ENCODE data around the gene C22orf15. TPM values are rescaled to one million over a fixed set of nuclear protein-coding genes. Genes with fewer than 3 reads are reported as not detected.

The C22orf15 gene
- total and polyA plus RNA-seq, 2 experiments from 2014 or later: 0.37 TPM; not detected in 1

DNA sequence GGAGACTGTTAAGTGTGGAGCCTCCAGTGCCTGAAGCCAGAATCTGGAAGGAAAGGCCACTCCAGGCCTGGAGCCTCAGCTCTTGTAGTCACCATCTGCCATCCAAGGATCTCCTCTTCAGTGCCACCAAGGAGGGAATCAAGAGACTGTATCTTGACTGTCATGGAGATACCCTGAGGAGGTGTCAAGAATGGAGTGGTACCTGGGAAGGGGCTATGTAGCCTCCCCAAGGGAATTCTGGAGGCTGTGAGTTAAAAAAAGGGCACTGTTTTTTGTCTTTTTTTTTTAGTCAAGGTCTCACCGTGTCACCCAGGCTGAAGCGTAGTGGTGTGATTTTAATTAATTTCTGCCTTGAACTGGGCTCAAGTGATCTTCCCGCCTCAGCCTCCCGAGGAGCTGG is 3.2 kb upstream of the C22orf15 start:
- H3K9me3 ChIP-seq (ENCODE audit: low read depth): no peaks in the 10 kb centered on the region
- no peak overlapping the region for H3K4me3 ChIP-seq
- no peak for DNase-seq (ENCODE audit: low spot score)
- H3K4me1 ChIP-seq (ENCODE audit: insufficient read depth): peaks cover 6% of the 10 kb centered on the region
- no peaks in the 10 kb centered on the region for H3K9me2 ChIP-seq (replicated peaks; ENCODE audit: insufficient read depth)
- H3K36me3 ChIP-seq (replicated peaks; ENCODE audit: insufficient read depth, low read depth): no peaks in the 10 kb centered on the region
- H3K27me3 ChIP-seq: no peaks in the 10 kb centered on the region
- H4K20me1 ChIP-seq (ENCODE audit: insufficient read depth, poor library complexity, severe bottlenecking): no peaks in the 10 kb centered on the region
- H2AFZ ChIP-seq: no peak overlapping the region
- TF ChIP-seq, protein P1, sequence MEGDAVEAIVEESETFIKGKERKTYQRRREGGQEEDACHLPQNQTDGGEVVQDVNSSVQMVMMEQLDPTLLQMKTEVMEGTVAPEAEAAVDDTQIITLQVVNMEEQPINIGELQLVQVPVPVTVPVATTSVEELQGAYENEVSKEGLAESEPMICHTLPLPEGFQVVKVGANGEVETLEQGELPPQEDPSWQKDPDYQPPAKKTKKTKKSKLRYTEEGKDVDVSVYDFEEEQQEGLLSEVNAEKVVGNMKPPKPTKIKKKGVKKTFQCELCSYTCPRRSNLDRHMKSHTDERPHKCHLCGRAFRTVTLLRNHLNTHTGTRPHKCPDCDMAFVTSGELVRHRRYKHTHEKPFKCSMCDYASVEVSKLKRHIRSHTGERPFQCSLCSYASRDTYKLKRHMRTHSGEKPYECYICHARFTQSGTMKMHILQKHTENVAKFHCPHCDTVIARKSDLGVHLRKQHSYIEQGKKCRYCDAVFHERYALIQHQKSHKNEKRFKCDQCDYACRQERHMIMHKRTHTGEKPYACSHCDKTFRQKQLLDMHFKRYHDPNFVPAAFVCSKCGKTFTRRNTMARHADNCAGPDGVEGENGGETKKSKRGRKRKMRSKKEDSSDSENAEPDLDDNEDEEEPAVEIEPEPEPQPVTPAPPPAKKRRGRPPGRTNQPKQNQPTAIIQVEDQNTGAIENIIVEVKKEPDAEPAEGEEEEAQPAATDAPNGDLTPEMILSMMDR (IDR thresholded peaks at IDR 0.05; ENCODE audit: poor library complexity): no peak
- TF ChIP-seq EZH2 (IDR thresholded peaks at IDR 0.05; ENCODE audit: borderline replicate concordance) (no peak), EZH2phosphoT487 (IDR thresholded peaks at IDR 0.05; ENCODE audit: low read depth, severe bottlenecking, unreplicated experiment) (no peak)
- no peaks in the 10 kb centered on the region for H3K79me2 ChIP-seq
- H3K4me2 ChIP-seq: no peak overlapping the region
- 87% methylated on average over 4 of the region's 4 CpGs for WGBS (ENCODE audit: low lambda C conversion rate, missing lambda C conversion rate)
- no peak overlapping the region for H3K27ac ChIP-seq

DNA sequence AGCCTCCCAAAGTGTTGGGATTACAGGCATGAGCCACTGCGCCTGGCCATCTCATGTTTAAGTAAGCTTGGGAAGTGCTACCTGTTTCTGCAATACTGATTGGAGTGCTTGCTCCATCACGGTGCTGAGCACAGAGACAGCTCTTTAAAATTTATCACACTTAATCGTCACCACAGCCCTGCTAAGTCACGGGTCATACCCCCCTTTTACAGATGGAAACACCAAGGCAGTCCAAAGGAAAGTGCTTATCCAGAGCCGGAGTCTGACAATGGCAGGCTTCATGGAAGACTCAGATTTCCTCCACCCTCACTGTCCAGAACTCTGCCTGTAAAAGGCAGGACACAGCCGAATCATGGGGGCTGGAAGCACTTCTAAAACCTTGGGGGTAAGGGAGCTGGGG is 2.7 kb upstream of the C22orf15 start:
- TF ChIP-seq EZH2 (IDR thresholded peaks at IDR 0.05; ENCODE audit: borderline replicate concordance): no peak
- no peak for TF ChIP-seq EZH2phosphoT487 (IDR thresholded peaks at IDR 0.05; ENCODE audit: low read depth, severe bottlenecking, unreplicated experiment)
- TF ChIP-seq, protein P1 (IDR thresholded peaks at IDR 0.05; ENCODE audit: poor library complexity): no peak
- Histone ChIP-seq H2AFZ (no peak overlapping the region), H3K4me1 (ENCODE audit: insufficient read depth) (peaks cover 6% of the 10 kb centered on the region), H3K79me2 (no peaks in the 10 kb centered on the region), H3K27me3 (no peaks in the 10 kb centered on the region), H3K9me3 (ENCODE audit: low read depth) (no peaks in the 10 kb centered on the region), H3K27ac (no peak overlapping the region), H4K20me1 (ENCODE audit: insufficient read depth, poor library complexity, severe bottlenecking) (no peaks in the 10 kb centered on the region), H3K9me2 (replicated peaks; ENCODE audit: insufficient read depth) (no peaks in the 10 kb centered on the region), H3K4me2 (no peak overlapping the region), H3K36me3 (replicated peaks; ENCODE audit: insufficient read depth, low read depth) (no peaks in the 10 kb centered on the region), H3K4me3 (no peak overlapping the region)
- WGBS (ENCODE audit: low lambda C conversion rate, missing lambda C conversion rate): 92% methylated on average over 6 of the region's 6 CpGs
- DNase-seq (ENCODE audit: low spot score): no peak

DNA sequence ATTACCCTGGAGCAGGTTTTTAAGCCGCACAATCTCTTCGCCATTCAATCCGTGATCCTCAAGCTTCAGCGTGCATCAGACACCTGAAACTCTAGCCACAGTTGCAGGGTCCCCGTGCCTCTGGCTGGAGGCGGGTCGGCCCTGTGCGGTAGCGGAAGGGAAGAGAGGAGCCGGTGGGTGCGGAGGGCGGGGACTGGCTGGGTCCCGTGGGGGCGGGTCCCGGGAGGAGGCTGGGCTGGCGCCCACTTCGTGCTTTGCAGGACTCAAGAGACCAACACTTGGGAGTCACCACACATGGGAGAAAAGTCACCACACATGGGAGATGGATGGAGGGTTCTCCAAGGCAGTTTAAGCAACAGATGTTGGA is 772 bp downstream of the C22orf15 start:
- Histone ChIP-seq H3K4me1 (ENCODE audit: insufficient read depth) (peaks cover 12% of the 10 kb centered on the region), H3K4me3 (no peak overlapping the region), H3K27me3 (no peaks in the 10 kb centered on the region), H3K79me2 (peaks cover 2% of the 10 kb centered on the region), H2AFZ (no peak overlapping the region), H3K36me3 (replicated peaks; ENCODE audit: insufficient read depth, low read depth) (no peaks in the 10 kb centered on the region), H4K20me1 (ENCODE audit: insufficient read depth, poor library complexity, severe bottlenecking) (no peaks in the 10 kb centered on the region), H3K9me3 (ENCODE audit: low read depth) (no peaks in the 10 kb centered on the region), H3K27ac (no peak overlapping the region), H3K4me2 (peak overlapping the region; percentile 53), H3K9me2 (replicated peaks; ENCODE audit: insufficient read depth) (no peaks in the 10 kb centered on the region)
- 42% methylated on average over 16 of the region's 17 CpGs for WGBS (ENCODE audit: low lambda C conversion rate, missing lambda C conversion rate)
- DNase-seq (ENCODE audit: low spot score): no peak
- TF ChIP-seq, protein P1 (IDR thresholded peaks at IDR 0.05; ENCODE audit: poor library complexity): no peak
- TF ChIP-seq EZH2 (IDR thresholded peaks at IDR 0.05; ENCODE audit: borderline replicate concordance): no peak

DNA sequence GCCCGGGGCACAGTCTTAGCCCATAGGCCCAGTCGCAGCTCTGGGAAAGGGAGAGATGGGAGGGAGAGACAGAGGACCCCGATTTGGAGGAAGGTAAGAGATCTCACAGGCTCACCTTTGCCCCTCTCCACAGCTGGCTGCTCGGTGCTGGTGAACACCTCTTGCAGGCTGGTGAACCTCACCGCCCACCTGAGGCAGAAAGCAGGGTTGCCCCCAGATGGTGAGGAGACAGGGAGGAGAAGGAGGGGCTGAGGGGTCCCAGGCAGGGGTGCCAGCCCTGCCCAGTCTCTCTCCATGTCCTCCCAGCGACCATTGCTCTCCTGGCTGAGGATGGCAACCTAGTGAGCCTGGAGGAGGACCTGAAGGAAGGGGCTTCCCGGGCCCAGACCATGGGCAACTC is 1.2 kb downstream of the C22orf15 start:
- peaks cover 2% of the 10 kb centered on the region for H3K79me2 ChIP-seq
- no peak for TF ChIP-seq EZH2phosphoT487 (IDR thresholded peaks at IDR 0.05; ENCODE audit: low read depth, severe bottlenecking, unreplicated experiment)
- no peak overlapping the region for H3K4me3 ChIP-seq
- no peaks in the 10 kb centered on the region for H4K20me1 ChIP-seq (ENCODE audit: insufficient read depth, poor library complexity, severe bottlenecking)
- H3K27me3 ChIP-seq: no peaks in the 10 kb centered on the region
- no peaks in the 10 kb centered on the region for H3K9me3 ChIP-seq (ENCODE audit: low read depth)
- no peak overlapping the region for H2AFZ ChIP-seq
- no peaks in the 10 kb centered on the region for H3K36me3 ChIP-seq (replicated peaks; ENCODE audit: insufficient read depth, low read depth)
- H3K4me1 ChIP-seq (ENCODE audit: insufficient read depth): peaks cover 16% of the 10 kb centered on the region
- DNase-seq (ENCODE audit: low spot score): no peak
- no peak overlapping the region for H3K27ac ChIP-seq
- 86% methylated on average over 7 of the region's 7 CpGs for WGBS (ENCODE audit: low lambda C conversion rate, missing lambda C conversion rate)
- no peaks in the 10 kb centered on the region for H3K9me2 ChIP-seq (replicated peaks; ENCODE audit: insufficient read depth)
- H3K4me2 ChIP-seq: peak overlapping the region; percentile 53

Data from hepatocyte (in vitro differentiated cells).